ENCODE results near the gene IFT88. TPM values are rescaled to one million over a fixed set of nuclear protein-coding genes. Genes with fewer than 3 reads are reported as not detected.

Gene IFT88
- 8.4 to 9.6 TPM (median 8.8 TPM) in 5 replicates for total RNA-seq (2022; extraction: Qiagen RNA extraction)

GRCh38 chr13:20566898-20567874 lies at the start of gene IFT88:
Gene IFT88, plus strand, starts transcription at chr13:20567157. Its CDS starts 7,229 bp downstream, at chr13:20574386.

GRCh38 chr13:20525601-20526544 lies 41.1 kb upstream of the IFT88 start, which contains the start of gene CRYL1:
Gene CRYL1, minus strand, starts transcription at chr13:20525857. Its CDS starts 63 bp downstream, at chr13:20525794.

GRCh38 chr13:20702915-20703779 lies 136.2 kb downstream of the IFT88 start, which contains the start of gene IL17D:
Gene IL17D, plus strand, starts transcription at chr13:20703699. Its CDS starts 303 bp downstream, at chr13:20704002.

Other genes starting within 250 kb of the IFT88 start
- gene CRYL1, start 41.3 kb upstream of the IFT88 start, total RNA-seq (2022; extraction: Qiagen RNA extraction), result 4.9 to 6.3 TPM (median 6.1 TPM) in 5 replicates
- 1.1 to 1.3 TPM (median 1.1 TPM) in 5 replicates for gene IL17D, start 136.5 kb downstream of the IFT88 start, total RNA-seq (2022; extraction: Qiagen RNA extraction)
- 4.4 to 5.4 TPM (median 4.8 TPM) in 5 replicates for gene EEF1AKMT1, start 206.8 kb downstream of the IFT88 start, total RNA-seq (2022; extraction: Qiagen RNA extraction)